Liver (tissue), 9 donors: ENCODE measurements around the gene SNAPIN. TPM values are rescaled to one million over a fixed set of nuclear protein-coding genes. Genes with fewer than 3 reads are reported as not detected.

ENCODE experiments used
- DNase-seq: peaks from one replicate; pipeline ENCODE4 v3.0.0-alpha.2; 2017; ENCODE audit warnings: low spot score
- H3K27ac ChIP-seq, 2 donors: one replicate each; pipeline ENCODE4 v1.7.0; 2013; ENCODE audit warnings: inconsistent platforms in 2 of 2, low read length in 2 of 2, control low read depth in 1 of 2, low read depth in 1 of 2, mild to moderate bottlenecking in 1 of 2
- H3K27me3 ChIP-seq, 4 donors: one replicate each; pipeline versions ENCODE4 v1.6.1 to v1.7.0; 2013; ENCODE audit warnings: low read length in 3 of 4, inconsistent platforms in 1 of 4, mild to moderate bottlenecking in 1 of 4, moderate library complexity in 1 of 4; ENCODE audit not compliant: control insufficient read depth in 4 of 4, insufficient read depth in 4 of 4
- H3K36me3 ChIP-seq, 4 donors: one replicate each; pipeline versions ENCODE4 v1.6.1 to v1.7.0; 2013; ENCODE audit warnings: low read length in 3 of 4, mild to moderate bottlenecking in 3 of 4, low read depth in 1 of 4, moderate library complexity in 1 of 4; ENCODE audit not compliant: control insufficient read depth in 4 of 4, insufficient read depth in 3 of 4
- H3K4me1 ChIP-seq, 4 donors: one replicate each; pipeline versions ENCODE4 v1.6.1 to v1.7.0; 2013; ENCODE audit warnings: low read length in 3 of 4, mild to moderate bottlenecking in 3 of 4, moderate library complexity in 1 of 4; ENCODE audit not compliant: control insufficient read depth in 4 of 4, insufficient read depth in 4 of 4
- H3K4me3 ChIP-seq, 3 donors: one replicate each; pipeline versions ENCODE4 v1.6.1 to v1.7.0; 2013; ENCODE audit warnings: low read length in 3 of 3, control low read depth in 1 of 3, low read depth in 1 of 3, mild to moderate bottlenecking in 1 of 3
- H3K9ac ChIP-seq, 2 donors: one replicate each; pipeline ENCODE4 v1.7.0; 2013; ENCODE audit warnings: low read length in 2 of 2, mild to moderate bottlenecking in 2 of 2, moderate library complexity in 2 of 2, control low read depth in 1 of 2, low read depth in 1 of 2
- H3K9me3 ChIP-seq, 4 donors: one replicate each; pipeline versions ENCODE4 v1.6.1 to v1.7.0; 2013; ENCODE audit warnings: low read length in 3 of 4; ENCODE audit not compliant: control insufficient read depth in 4 of 4
- ATF3 ChIP-seq: IDR thresholded peaks from 2 replicates; pipeline ENCODE4 v1.6.1; 2016; ENCODE audit warnings: antibody characterized with exemption
- CTCF ChIP-seq: fragments of 150-350 bp; IDR thresholded peaks from 2 replicates; pipeline ENCODE4 v1.5.1; 2017; ENCODE audit warnings: improper control_type of control experiment, low read depth, low read length; ENCODE audit not compliant: missing input control
- FOXA2 ChIP-seq: IDR thresholded peaks from 2 replicates; pipeline ENCODE4 v1.6.1; 2016; ENCODE audit warnings: antibody characterized with exemption
- GABPA ChIP-seq, 2 donors: IDR thresholded peaks in 1 of 2; conservative IDR thresholded peaks in 1 of 2; 2 replicates each; pipeline ENCODE4 v1.6.1; 2016; ENCODE audit warnings: antibody characterized with exemption in 2 of 2, mild to moderate bottlenecking in 1 of 2, moderate library complexity in 1 of 2
- HNF4A ChIP-seq, 2 donors: conservative IDR thresholded peaks; 2 replicates each; pipeline ENCODE4 v1.6.1; 2016; ENCODE audit warnings: antibody characterized with exemption in 2 of 2, mild to moderate bottlenecking in 2 of 2
- HNF4G ChIP-seq: IDR thresholded peaks from 2 replicates; pipeline ENCODE4 v1.6.1; 2016; ENCODE audit warnings: antibody characterized with exemption
- JUND ChIP-seq, 2 donors: IDR thresholded peaks; 2 replicates each; pipeline ENCODE4 v1.6.1; 2016; ENCODE audit warnings: antibody characterized with exemption in 2 of 2
- MAX ChIP-seq: IDR thresholded peaks from 2 replicates; pipeline ENCODE4 v1.6.1; 2016; ENCODE audit warnings: antibody characterized with exemption
- RAD21 ChIP-seq, 2 donors: IDR thresholded peaks; 2 replicates each; pipeline ENCODE4 v1.6.1; 2016; ENCODE audit warnings: antibody characterized with exemption in 2 of 2, mild to moderate bottlenecking in 2 of 2
- RXRA ChIP-seq, 2 donors: IDR thresholded peaks; 2 replicates each; pipeline ENCODE4 v1.6.1; 2017 to 2018; ENCODE audit warnings: antibody characterized with exemption in 2 of 2, mild to moderate bottlenecking in 1 of 2
- TAF1 ChIP-seq: conservative IDR thresholded peaks from 2 replicates; pipeline ENCODE4 v1.6.1; 2016; ENCODE audit warnings: antibody characterized with exemption, mild to moderate bottlenecking
- YY1 ChIP-seq: IDR thresholded peaks from 2 replicates; pipeline ENCODE4 v1.6.1; 2016; ENCODE audit warnings: antibody characterized with exemption, mild to moderate bottlenecking
- WGBS: extraction: QIAGEN DNeasy Blood & Tissue Kit; methylation state at CpG from one replicate; pipeline ENCODE4 v1.1.7; 2013; 5-methylcytosine and 5-hydroxymethylcytosine counted together
- polyA plus RNA-seq, 2 donors: library from polyadenylated mRNA; stranded (reverse) in 1 of 2; unstranded in 1 of 2; fragments of 200-250 nt in 1 of 2; fragments of >200 nt in 1 of 2; fragmentation: Nextera tagmentation in 1 of 2; extraction: Ambion mirVana in 1 of 2; gene quantifications; one replicate each; pipeline versions ENCODE4 v1.2.1 to v1.2.3, GENCODE V29; 2013 to 2015
- total RNA-seq, 2 donors: library from RNA; depleted of rRNA; stranded (reverse); fragments of >200 nt; gene quantifications; one replicate each; pipeline ENCODE4 v1.2.3, GENCODE V29; 2014
- donor health status: healthy.
- donor health status: healthy.
- donor health status: healthy.
- donor health status: healthy.
- donor health status: healthy.

The SNAPIN gene
- total and polyA plus RNA-seq, 4 donors, result 20.0 to 30.5 (median 24.2) TPM

GRCh38 chr1:153648000-153648643 is 10.4 kb upstream of the SNAPIN start (continued):
- TF ChIP-seq CTCF, result no peak
- TF ChIP-seq TAF1, result no peak
- no peak for TF ChIP-seq HNF4G
- no peak for TF ChIP-seq HNF4A (conservative IDR thresholded peaks at IDR 0.05)
- TF ChIP-seq MAX, result no peak
- no peak for TF ChIP-seq JUND (IDR thresholded peaks at IDR 0.05)

GRCh38 chr1:153649137-153649862 is 9.2 kb upstream of the SNAPIN start:
- Histone ChIP-seq H3K27me3 (no peaks in the 10 kb centered on the region), H3K4me3 (no peak overlapping the region), H3K27ac (no peak overlapping the region), H3K4me1 (peaks cover 0 to 22% (median 11%) of the 10 kb centered on the region in 4 donors), H3K9me3 (no peaks in the 10 kb centered on the region), H3K36me3 (peaks cover 8 to 16% (median 15%) of the 10 kb centered on the region in 4 donors), H3K9ac (no peak overlapping the region)
- TF ChIP-seq MAX (no peak), GABPA (IDR thresholded peaks at IDR 0.05 in 1 of 2, conservative IDR thresholded peaks at IDR 0.05 in 1 of 2) (no peak), ATF3 (no peak), HNF4G (no peak)
- DNase-seq, result peak; percentile 60
- WGBS, result 63% methylated on average over 3 of the region's 3 CpGs

- H3K4me1 ChIP-seq, result peaks cover 0 to 19% (median 10%) of the 10 kb centered on the region in 4 donors
- 47% methylated on average over 2 of the region's 2 CpGs for WGBS
- no peaks in the 10 kb centered on the region for H3K9me3 ChIP-seq
- no peaks in the 10 kb centered on the region for H3K27me3 ChIP-seq
- H3K4me3 ChIP-seq, result no peak overlapping the region
- H3K36me3 ChIP-seq, result peaks cover 7 to 15% (median 13%) of the 10 kb centered on the region in 4 donors
- TF ChIP-seq MAX, result peak; percentile 68
- TF ChIP-seq RXRA (IDR thresholded peaks at IDR 0.05), result peak; percentile 35 to 36
- TF ChIP-seq FOXA2, result peak; percentile 89
- TF ChIP-seq JUND (IDR thresholded peaks at IDR 0.05), result no peak
- TF ChIP-seq YY1, result no peak
- TF ChIP-seq RAD21 (IDR thresholded peaks at IDR 0.05), result peak in 1 of 2 donors; percentile 18
- TF ChIP-seq HNF4G, result no peak
- peak in 1 of 2 donors; percentile 26 for TF ChIP-seq HNF4A (conservative IDR thresholded peaks at IDR 0.05)
- TF ChIP-seq GABPA (IDR thresholded peaks at IDR 0.05 in 1 of 2, conservative IDR thresholded peaks at IDR 0.05 in 1 of 2), result peak in 1 of 2 donors; percentile 34
- H3K9ac ChIP-seq, result no peak overlapping the region
- H3K27ac ChIP-seq, result peak overlapping the region in 1 of 2 donors; percentile 18
- no peak for DNase-seq
These were observed 8.7 kb upstream of the SNAPIN start for GRCh38 chr1:153649863-153650235.
